EL (cell line): ENCODE data around the gene CYP26C1.

Source experiments
- DNase-seq: peaks from one replicate; pipeline ENCODE4 v3.0.0-alpha.2; 2016

The CYP26C1 gene

GRCh38 chr10:93064874-93065660, 4.5 kb downstream of the CYP26C1 start:
- no peak for DNase-seq

DNA sequence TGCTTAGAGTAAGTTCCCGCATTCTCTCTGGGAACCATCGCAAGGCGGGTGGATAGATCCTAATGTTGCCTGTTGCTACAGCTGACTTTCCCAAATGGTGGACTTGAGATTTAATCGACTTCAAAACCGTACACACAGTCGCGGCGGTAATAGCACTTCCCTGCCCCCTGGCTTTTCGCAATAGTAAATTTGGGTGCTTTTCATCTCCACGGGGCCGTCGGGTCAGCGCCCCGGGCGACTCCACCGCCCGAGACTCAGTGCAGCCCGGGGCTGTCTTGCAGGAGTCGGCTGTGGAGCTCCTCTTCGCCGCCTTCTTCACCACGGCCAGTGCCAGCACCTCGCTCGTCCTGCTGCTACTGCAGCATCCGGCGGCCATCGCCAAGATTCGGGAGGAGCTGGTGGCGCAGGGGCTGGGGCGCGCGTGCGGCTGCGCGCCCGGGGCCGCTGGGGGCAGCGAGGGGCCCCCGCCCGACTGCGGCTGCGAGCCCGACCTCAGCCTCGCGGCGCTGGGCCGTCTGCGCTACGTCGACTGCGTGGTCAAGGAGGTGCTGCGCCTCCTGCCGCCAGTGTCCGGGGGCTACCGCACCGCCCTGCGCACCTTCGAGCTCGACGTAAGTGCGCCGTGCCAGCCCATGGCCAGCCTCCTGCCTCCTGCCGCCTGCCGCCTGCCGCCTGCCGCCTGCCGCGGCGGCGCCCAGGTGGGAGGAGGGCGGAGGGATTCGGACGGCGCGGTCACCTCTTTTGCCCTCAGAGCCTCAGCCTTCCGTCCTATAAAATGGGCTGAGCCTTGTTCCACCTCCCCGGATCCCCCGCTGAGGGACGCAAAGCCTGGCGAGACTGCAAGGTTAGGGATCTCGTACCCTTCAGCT, 5.3 kb downstream of the CYP26C1 start:
- DNase-seq, result no peak

DNA sequence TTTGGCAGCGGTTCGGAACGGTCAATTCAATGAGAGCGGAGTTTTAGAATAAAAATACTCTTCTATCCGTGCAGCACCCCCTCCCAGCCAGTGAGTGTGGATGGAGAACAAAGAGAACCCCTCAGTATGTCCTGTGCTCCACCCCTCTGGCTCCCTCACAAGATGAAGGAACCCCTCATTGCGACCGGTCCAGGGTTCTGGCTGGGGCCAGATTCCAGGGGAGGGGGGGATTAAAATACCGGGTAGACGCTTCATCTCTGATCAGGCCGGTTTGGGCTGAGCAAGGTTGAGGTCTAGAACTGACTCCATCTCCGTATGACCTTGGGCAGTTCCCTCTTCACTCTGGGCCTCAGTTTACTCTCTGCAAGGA, 5.9 kb downstream of the CYP26C1 start:
- no peak for DNase-seq

- no peak for DNase-seq
These were observed 7.1 kb downstream of the CYP26C1 start for GRCh38 chr10:93067443-93068365.

GRCh38 chr10:93068411-93069244, 8.0 kb downstream of the CYP26C1 start:
- peak; percentile 58 for DNase-seq

GRCh38 chr10:93069245-93069561, 8.6 kb downstream of the CYP26C1 start:
- DNase-seq, result no peak

- no peak for DNase-seq
These were observed 10.0 kb downstream of the CYP26C1 start for GRCh38 chr10:93070378-93071176.

GRCh38 chr10:93071177-93071472, 10.5 kb downstream of the CYP26C1 start:
- no peak for DNase-seq

DNA sequence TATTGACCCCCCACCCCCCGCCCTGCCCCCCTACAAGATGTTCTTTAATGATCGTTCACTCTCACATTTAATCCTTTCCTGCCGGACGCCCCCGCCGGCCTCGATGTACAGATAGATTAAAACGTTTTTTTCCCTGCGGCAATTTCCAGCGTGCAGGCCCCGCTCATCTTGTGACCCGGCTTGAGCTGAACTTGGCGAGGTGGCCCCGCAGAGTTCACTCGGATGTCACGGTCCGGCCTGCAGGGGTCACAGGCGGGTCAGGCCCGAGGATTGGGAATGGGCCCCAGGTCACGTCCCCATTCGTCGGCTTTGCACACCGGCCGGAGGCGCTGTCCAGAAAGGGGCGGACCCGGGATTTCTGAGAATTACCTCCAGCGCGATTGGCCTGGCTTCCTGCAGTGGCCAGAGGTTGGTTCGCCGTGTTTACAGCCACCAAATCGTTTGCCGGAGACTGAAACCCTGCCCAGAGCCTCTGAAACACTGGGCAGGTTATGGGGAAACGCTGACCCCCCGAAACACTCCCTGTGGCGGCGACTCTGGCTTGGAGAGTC, 11.2 kb downstream of the CYP26C1 start:
- no peak for DNase-seq

GRCh38 chr10:93072225-93072712, 11.7 kb downstream of the CYP26C1 start:
- DNase-seq, result no peak

- no peak for DNase-seq
These were observed 12.3 kb downstream of the CYP26C1 start for GRCh38 chr10:93072713-93073538.

GRCh38 chr10:93073539-93074146, 13.0 kb downstream of the CYP26C1 start, which contains the start of gene CYP26A1:
TSS of gene CYP26A1 (plus strand) at chr10:93073893. CDS start at chr10:93073935, 42 bp downstream.
- DNase-seq, result no peak

DNA sequence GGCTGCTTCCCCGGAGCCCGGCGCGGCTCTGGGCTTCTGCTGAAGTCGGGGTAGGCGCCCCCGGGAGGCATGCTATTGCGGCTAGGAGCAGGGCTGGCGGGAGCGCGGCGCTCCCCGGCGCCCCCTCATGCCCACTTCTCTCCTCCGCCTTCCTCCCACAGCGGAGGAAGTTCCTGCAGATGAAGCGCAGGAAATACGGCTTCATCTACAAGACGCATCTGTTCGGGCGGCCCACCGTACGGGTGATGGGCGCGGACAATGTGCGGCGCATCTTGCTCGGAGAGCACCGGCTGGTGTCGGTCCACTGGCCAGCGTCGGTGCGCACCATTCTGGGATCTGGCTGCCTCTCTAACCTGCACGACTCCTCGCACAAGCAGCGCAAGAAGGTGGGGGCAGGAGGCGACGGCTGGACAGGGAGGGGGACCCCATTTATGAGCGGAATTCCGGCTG, 13.6 kb downstream of the CYP26C1 start:
- peak; percentile 44 for DNase-seq

DNA sequence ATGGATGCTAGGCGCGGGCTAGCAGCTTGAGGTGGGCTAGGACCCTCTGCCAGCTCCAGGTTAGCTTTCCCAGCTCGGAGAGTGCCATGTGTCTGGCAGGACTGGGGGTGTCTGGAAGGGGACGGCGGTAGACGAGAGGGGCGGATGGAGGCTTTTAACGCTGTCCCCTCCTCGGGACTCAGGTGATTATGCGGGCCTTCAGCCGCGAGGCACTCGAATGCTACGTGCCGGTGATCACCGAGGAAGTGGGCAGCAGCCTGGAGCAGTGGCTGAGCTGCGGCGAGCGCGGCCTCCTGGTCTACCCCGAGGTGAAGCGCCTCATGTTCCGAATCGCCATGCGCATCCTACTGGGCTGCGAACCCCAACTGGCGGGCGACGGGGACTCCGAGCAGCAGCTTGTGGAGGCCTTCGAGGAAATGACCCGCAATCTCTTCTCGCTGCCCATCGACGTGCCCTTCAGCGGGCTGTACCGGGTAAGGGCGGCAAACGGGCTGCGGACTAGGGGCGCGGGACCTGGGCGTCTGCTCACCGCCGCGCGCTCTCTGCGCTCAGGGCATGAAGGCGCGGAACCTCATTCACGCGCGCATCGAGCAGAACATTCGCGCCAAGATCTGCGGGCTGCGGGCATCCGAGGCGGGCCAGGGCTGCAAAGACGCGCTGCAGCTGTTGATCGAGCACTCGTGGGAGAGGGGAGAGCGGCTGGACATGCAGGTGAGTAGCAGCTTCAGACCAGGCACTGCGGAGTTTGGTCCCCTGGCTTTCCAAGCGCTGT, 14.2 kb downstream of the CYP26C1 start:
- DNase-seq, result no peak

DNA sequence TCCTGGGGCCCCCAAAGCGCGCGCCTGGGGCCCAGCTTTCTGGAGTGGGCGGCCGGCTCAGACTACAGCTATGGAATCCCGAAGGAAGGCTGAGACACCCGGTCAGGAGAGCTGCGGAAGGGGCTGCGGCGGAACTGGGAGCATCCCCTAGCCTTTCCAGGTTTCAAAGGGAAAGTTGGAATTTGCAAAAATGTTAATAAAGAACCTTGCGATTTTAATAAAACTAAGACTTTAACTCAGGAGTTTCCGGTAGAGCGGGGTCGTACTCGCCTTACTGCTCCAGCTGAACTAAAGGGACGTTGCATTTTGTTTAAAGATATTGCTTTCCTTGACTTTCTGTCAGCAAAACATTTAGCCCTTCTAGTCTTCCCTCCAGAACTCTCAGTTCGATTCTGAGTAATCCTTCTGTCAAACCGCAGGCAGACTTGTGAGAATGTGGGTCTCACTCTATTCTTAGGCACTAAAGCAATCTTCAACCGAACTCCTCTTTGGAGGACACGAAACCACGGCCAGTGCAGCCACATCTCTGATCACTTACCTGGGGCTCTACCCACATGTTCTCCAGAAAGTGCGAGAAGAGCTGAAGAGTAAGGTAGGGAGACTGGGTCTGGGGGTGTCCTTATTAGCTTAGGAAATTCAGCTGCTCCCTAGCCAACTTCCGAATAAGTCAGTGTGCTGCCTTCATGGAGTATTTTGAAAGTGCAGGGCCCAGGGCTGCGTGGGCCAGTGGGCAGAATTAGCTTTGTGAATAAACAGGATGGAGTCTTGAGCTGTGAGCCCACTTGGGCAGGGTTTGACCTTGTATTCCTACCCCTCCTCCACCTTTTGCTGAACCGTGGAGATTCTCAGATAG, 15.0 kb downstream of the CYP26C1 start:
- no peak for DNase-seq

DNA sequence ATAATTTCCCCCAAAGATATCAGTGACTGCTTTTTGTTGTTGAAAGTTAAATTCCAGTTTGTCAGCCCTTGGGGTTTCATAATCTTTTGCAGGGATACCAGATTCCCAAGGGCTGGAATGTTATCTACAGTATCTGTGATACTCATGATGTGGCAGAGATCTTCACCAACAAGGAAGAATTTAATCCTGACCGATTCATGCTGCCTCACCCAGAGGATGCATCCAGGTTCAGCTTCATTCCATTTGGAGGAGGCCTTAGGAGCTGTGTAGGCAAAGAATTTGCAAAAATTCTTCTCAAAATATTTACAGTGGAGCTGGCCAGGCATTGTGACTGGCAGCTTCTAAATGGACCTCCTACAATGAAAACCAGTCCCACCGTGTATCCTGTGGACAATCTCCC, 16.3 kb downstream of the CYP26C1 start:
- no peak for DNase-seq

GRCh38 chr10:93077860-93078337, 17.3 kb downstream of the CYP26C1 start:
- DNase-seq, result no peak
